ENCODE data around the gene TNRC18.
A peak's percentile ranks its signal among the peaks of the same experiment; 100 is the strongest.
"Not testable (repeated sequence)": the region's sequence is repeated elsewhere in the genome, so short reads cannot be mapped to it uniquely, and the experiment has no call there.

Gene TNRC18
- total RNA-seq: 108 to 163 (median 146) reads per million in 9 experiments

- ATAC-seq (replicated peaks) (no peak), DNase-seq (no peak)
- Mint-ChIP-seq H3K4me1 (ENCODE audit: low read depth in 2 of 2) (peaks cover 34 to 38% of the 10 kb centered on the region in 2 donors), H3K9me3 (no peaks in the 10 kb centered on the region), H3K4me3 (peak within 1 kb of the TSS; percentile 78 to 80), H3K36me3 (ENCODE audit: insufficient read depth) (peaks cover 32% of the 10 kb centered on the region), H3K27me3 (peaks cover 51 to 79% of the 10 kb centered on the region in 2 donors), H3K27ac (peak within 1 kb of the TSS in 1 of 2 donors; percentile 87)
Measured at GRCh38 chr7:5423306-5423975, at the start of gene TNRC18. Gene TNRC18 (minus strand): TSS chr7:5423834. CDS start chr7:5421246, 2,588 bp downstream.

GRCh38 chr7:5472432-5473315, 49.0 kb upstream of the TNRC18 start:
- Mint-ChIP-seq H3K4me3 (no peak overlapping the region), H3K36me3 (ENCODE audit: insufficient read depth) (no peaks in the 10 kb centered on the region), H3K27ac (no peak overlapping the region), H3K27me3 (no peaks in the 10 kb centered on the region), H3K9me3 (no peaks in the 10 kb centered on the region), H3K4me1 (ENCODE audit: low read depth in 2 of 2) (no peaks in the 10 kb centered on the region)
- no peak for ATAC-seq (replicated peaks)
- DNase-seq: no peak

GRCh38 chr7:5471623-5472022, 48.0 kb upstream of the TNRC18 start:
- not testable (repeated sequence) for H3K27ac Mint-ChIP-seq; H3K9me3 Mint-ChIP-seq; H3K4me1 Mint-ChIP-seq (ENCODE audit: low read depth in 2 of 2); H3K4me3 Mint-ChIP-seq; H3K36me3 Mint-ChIP-seq (ENCODE audit: insufficient read depth); H3K27me3 Mint-ChIP-seq; DNase-seq; ATAC-seq (replicated peaks)

- DNase-seq: no peak
- Mint-ChIP-seq H3K36me3 (ENCODE audit: insufficient read depth) (no peaks in the 10 kb centered on the region), H3K4me1 (ENCODE audit: low read depth in 2 of 2) (no peaks in the 10 kb centered on the region), H3K9me3 (no peaks in the 10 kb centered on the region), H3K27me3 (no peaks in the 10 kb centered on the region), H3K4me3 (no peak overlapping the region), H3K27ac (no peak overlapping the region)
- ATAC-seq (replicated peaks): no peak
Measured at GRCh38 chr7:5470816-5471215, 47.2 kb upstream of the TNRC18 start.

GRCh38 chr7:5470167-5470532, 46.5 kb upstream of the TNRC18 start:
- no peak overlapping the region for H3K27ac Mint-ChIP-seq
- no peak for ATAC-seq (replicated peaks)
- H3K9me3 Mint-ChIP-seq: no peaks in the 10 kb centered on the region

GRCh38 chr7:5469375-5470166, 45.9 kb upstream of the TNRC18 start:
- ATAC-seq (replicated peaks) (no peak), DNase-seq (no peak)
- no peaks in the 10 kb centered on the region for H3K9me3 Mint-ChIP-seq
- no peak overlapping the region for H3K4me3 Mint-ChIP-seq
- H3K27me3 Mint-ChIP-seq: no peaks in the 10 kb centered on the region
- no peak overlapping the region for H3K27ac Mint-ChIP-seq
- H3K4me1 Mint-ChIP-seq (ENCODE audit: low read depth in 2 of 2): no peaks in the 10 kb centered on the region
- H3K36me3 Mint-ChIP-seq (ENCODE audit: insufficient read depth): no peaks in the 10 kb centered on the region

More at GRCh38 chr7:5470167-5470532, 46.5 kb upstream of the TNRC18 start:
- Mint-ChIP-seq H3K4me1 (ENCODE audit: low read depth in 2 of 2) (no peaks in the 10 kb centered on the region), H3K4me3 (no peak overlapping the region), H3K36me3 (ENCODE audit: insufficient read depth) (no peaks in the 10 kb centered on the region), H3K27me3 (no peaks in the 10 kb centered on the region)
- DNase-seq: no peak

GRCh38 chr7:5467645-5468044, 44.0 kb upstream of the TNRC18 start:
- Mint-ChIP-seq H3K27ac (no peak overlapping the region), H3K4me1 (ENCODE audit: low read depth in 2 of 2) (no peaks in the 10 kb centered on the region), H3K27me3 (no peaks in the 10 kb centered on the region), H3K4me3 (no peak overlapping the region), H3K9me3 (no peaks in the 10 kb centered on the region), H3K36me3 (ENCODE audit: insufficient read depth) (no peaks in the 10 kb centered on the region)
- DNase-seq (no peak), ATAC-seq (replicated peaks) (no peak)

- Mint-ChIP-seq H3K4me1 (ENCODE audit: low read depth in 2 of 2) (no peaks in the 10 kb centered on the region), H3K36me3 (ENCODE audit: insufficient read depth) (no peaks in the 10 kb centered on the region), H3K27me3 (no peaks in the 10 kb centered on the region), H3K9me3 (no peaks in the 10 kb centered on the region), H3K4me3 (no peak overlapping the region), H3K27ac (peak overlapping the region in 1 of 2 donors; percentile 28)
- ATAC-seq (replicated peaks) (no peak), DNase-seq (no peak)
Measured at GRCh38 chr7:5466551-5466950, 42.9 kb upstream of the TNRC18 start.

GRCh38 chr7:5463031-5463430, 39.4 kb upstream of the TNRC18 start:
- ATAC-seq (replicated peaks) (no peak), DNase-seq (no peak)
- no peaks in the 10 kb centered on the region for H3K36me3 Mint-ChIP-seq (ENCODE audit: insufficient read depth)
- H3K4me1 Mint-ChIP-seq (ENCODE audit: low read depth in 2 of 2): no peaks in the 10 kb centered on the region
- no peaks in the 10 kb centered on the region for H3K9me3 Mint-ChIP-seq
- H3K27ac Mint-ChIP-seq: no peak overlapping the region
- H3K4me3 Mint-ChIP-seq: no peak overlapping the region
- H3K27me3 Mint-ChIP-seq: no peaks in the 10 kb centered on the region

- H3K4me1 Mint-ChIP-seq (ENCODE audit: low read depth in 2 of 2): no peaks in the 10 kb centered on the region
- H3K36me3 Mint-ChIP-seq (ENCODE audit: insufficient read depth): no peaks in the 10 kb centered on the region
- no peaks in the 10 kb centered on the region for H3K9me3 Mint-ChIP-seq
- no peak for DNase-seq
- H3K27ac Mint-ChIP-seq: no peak overlapping the region
- no peaks in the 10 kb centered on the region for H3K27me3 Mint-ChIP-seq
- H3K4me3 Mint-ChIP-seq: no peak overlapping the region
- ATAC-seq (replicated peaks): no peak
Measured at GRCh38 chr7:5462216-5462615, 38.6 kb upstream of the TNRC18 start.

- Mint-ChIP-seq H3K27ac (no peak overlapping the region), H3K4me1 (ENCODE audit: low read depth in 2 of 2) (peaks cover 0 to 1% of the 10 kb centered on the region in 2 donors), H3K4me3 (no peak overlapping the region), H3K27me3 (no peaks in the 10 kb centered on the region), H3K9me3 (no peaks in the 10 kb centered on the region), H3K36me3 (ENCODE audit: insufficient read depth) (peaks cover 4% of the 10 kb centered on the region)
- ATAC-seq (replicated peaks) (no peak), DNase-seq (no peak)
Measured at GRCh38 chr7:5458921-5459480, 35.4 kb upstream of the TNRC18 start.

GRCh38 chr7:5457245-5457735, 33.7 kb upstream of the TNRC18 start:
- no peak for ATAC-seq (replicated peaks)
- H3K27ac Mint-ChIP-seq: no peak overlapping the region
- peaks cover 0 to 1% of the 10 kb centered on the region in 2 donors for H3K4me1 Mint-ChIP-seq (ENCODE audit: low read depth in 2 of 2)
- no peaks in the 10 kb centered on the region for H3K9me3 Mint-ChIP-seq
- no peak for DNase-seq
- peaks cover 4% of the 10 kb centered on the region for H3K36me3 Mint-ChIP-seq (ENCODE audit: insufficient read depth)
- no peaks in the 10 kb centered on the region for H3K27me3 Mint-ChIP-seq
- H3K4me3 Mint-ChIP-seq: no peak overlapping the region

- no peak for DNase-seq
- no peak for ATAC-seq (replicated peaks)
- no peaks in the 10 kb centered on the region for H3K9me3 Mint-ChIP-seq
- H3K27ac Mint-ChIP-seq: no peak overlapping the region
- H3K4me1 Mint-ChIP-seq (ENCODE audit: low read depth in 2 of 2): peaks cover 0 to 1% of the 10 kb centered on the region in 2 donors
- H3K36me3 Mint-ChIP-seq (ENCODE audit: insufficient read depth): peaks cover 4% of the 10 kb centered on the region
- H3K27me3 Mint-ChIP-seq: no peaks in the 10 kb centered on the region
- H3K4me3 Mint-ChIP-seq: no peak overlapping the region
Measured at GRCh38 chr7:5456409-5456808, 32.8 kb upstream of the TNRC18 start.

Measured in effector memory CD8-positive, alpha-beta T cell (primary cell).